Vagina (tissue), 2 donors: ENCODE data around the gene HOXA9. TPM values are rescaled to one million over a fixed set of nuclear protein-coding genes. Genes with fewer than 3 reads are reported as not detected.

Source experiments
- DNase-seq, 2 donors: peaks; one replicate each; pipeline ENCODE4 v3.0.0-alpha.2; 2017; ENCODE audit errors: extremely low spot score in 2 of 2
- H3K27ac ChIP-seq: fragments of 200-600 bp; sonication (generic); one replicate; pipeline ENCODE4 v1.5.1; 2019
- H3K27me3 ChIP-seq: fragments of 200-600 bp; sonication (generic); one replicate; pipeline ENCODE4 v1.5.1; 2019
- H3K36me3 ChIP-seq, 2 donors: fragments of 200-600 bp; sonication (generic); one replicate each; pipeline ENCODE4 v1.5.1; 2017 to 2019
- H3K4me1 ChIP-seq: fragments of 200-600 bp; sonication (generic); one replicate; pipeline ENCODE4 v1.5.1; 2019
- H3K4me3 ChIP-seq, 2 donors: fragments of 200-600 bp; sonication (generic); 1 replicate in 1 of 2; 2 replicates in 1 of 2; pipeline ENCODE4 v1.5.1; 2016 to 2019
- H3K9me3 ChIP-seq: fragments of 200-600 bp; sonication (generic); one replicate; pipeline ENCODE4 v1.5.1; 2019
- CTCF ChIP-seq, 3 experiments: fragments of 450-650 bp in 2 of 3; fragments of 200-600 bp in 1 of 3; sonication (generic) in 1 of 3; IDR thresholded peaks; one replicate each; pipeline ENCODE4 v1.5.1; 2017 to 2019; ENCODE audit warnings: antibody characterized with exemption in 3 of 3, mild to moderate bottlenecking in 2 of 3, moderate library complexity in 2 of 3
- POLR2A ChIP-seq, 2 donors: fragments of 450-650 bp; IDR thresholded peaks; one replicate each; pipeline ENCODE4 v1.6.1; 2017; ENCODE audit warnings: antibody characterized with exemption in 2 of 2, mild to moderate bottlenecking in 2 of 2, moderate library complexity in 2 of 2
- POLR2AphosphoS5 ChIP-seq, 2 donors: sonication (generic); formaldehyde crosslinking; IDR thresholded peaks; one replicate each; pipeline ENCODE4 v1.9.0; 2017; ENCODE audit warnings: antibody characterized with exemption in 2 of 2, mild to moderate bottlenecking in 2 of 2, low read depth in 1 of 2; ENCODE audit not compliant: insufficient read depth in 1 of 2
- intact Hi-C: fragments of 100-400 bp; cut with DNase I; formaldehyde crosslinking; loops from one replicate; pipeline ENCODE4 v1.15.1; 2023
- total RNA-seq: library from RNA; depleted of rRNA; stranded (reverse); fragments of >200 nt; gene quantifications from one replicate; pipeline ENCODE4 v1.2.3, GENCODE V29; 2016

The HOXA9 gene
- total RNA-seq, 1 donor from 2014 or later, result 13.0 TPM

GRCh38 chr7:27144781-27145164, 20.6 kb downstream of the HOXA9 start:
- intact Hi-C loops, result no loop called here
- H3K4me3 ChIP-seq, result no peak overlapping the region
- no peak for DNase-seq
- H3K27ac ChIP-seq, result no peak overlapping the region
- H3K27me3 ChIP-seq, result no peaks in the 10 kb centered on the region
- peaks cover 0 to 11% of the 10 kb centered on the region in 2 donors for H3K36me3 ChIP-seq
- H3K4me1 ChIP-seq, result peaks cover 34% of the 10 kb centered on the region
- TF ChIP-seq CTCF (IDR thresholded peaks at IDR 0.05), result no peak
- TF ChIP-seq POLR2A (IDR thresholded peaks at IDR 0.05), result no peak
- no peak for TF ChIP-seq POLR2AphosphoS5 (IDR thresholded peaks at IDR 0.05; ENCODE audit: insufficient read depth in 1 of 2, low read depth in 1 of 2)
- no peaks in the 10 kb centered on the region for H3K9me3 ChIP-seq

- TF ChIP-seq CTCF (IDR thresholded peaks at IDR 0.05) (peak in 1 of 3 experiments; percentile 31), POLR2AphosphoS5 (IDR thresholded peaks at IDR 0.05; ENCODE audit: insufficient read depth in 1 of 2, low read depth in 1 of 2) (no peak), POLR2A (IDR thresholded peaks at IDR 0.05) (no peak)
- Histone ChIP-seq H3K36me3 (peaks cover 0 to 11% of the 10 kb centered on the region in 2 donors), H3K4me1 (peaks cover 29% of the 10 kb centered on the region), H3K9me3 (no peaks in the 10 kb centered on the region), H3K27me3 (no peaks in the 10 kb centered on the region), H3K27ac (no peak overlapping the region), H3K4me3 (no peak overlapping the region)
- intact Hi-C loops, result no loop called here
- DNase-seq, result peak in 1 of 2 donors; percentile 70
Measured at GRCh38 chr7:27143950-27144780, 21.2 kb downstream of the HOXA9 start.

- no peaks in the 10 kb centered on the region for H3K27me3 ChIP-seq
- intact Hi-C loops, result no loop called here
Measured at GRCh38 chr7:27143023-27143949, 22.1 kb downstream of the HOXA9 start, which contains the start of gene HOXA5. TSS of gene HOXA5 (minus strand) at chr7:27143681. CDS start at chr7:27143607, 74 bp downstream.

GRCh38 chr7:27142580-27143022, 22.7 kb downstream of the HOXA9 start:
- TF ChIP-seq POLR2A (IDR thresholded peaks at IDR 0.05), result no peak
- Histone ChIP-seq H3K9me3 (no peaks in the 10 kb centered on the region), H3K36me3 (peaks cover 0 to 11% of the 10 kb centered on the region in 2 donors), H3K27me3 (no peaks in the 10 kb centered on the region), H3K4me3 (peak overlapping the region; percentile 7 to 41), H3K4me1 (peaks cover 13% of the 10 kb centered on the region), H3K27ac (peak overlapping the region; percentile 34)
- DNase-seq, result peak in 1 of 2 donors; percentile 58
- intact Hi-C loops, result no loop called here

More at GRCh38 chr7:27143023-27143949, 22.1 kb downstream of the HOXA9 start, which contains the start of gene HOXA5:
- H3K9me3 ChIP-seq, result no peaks in the 10 kb centered on the region
- TF ChIP-seq CTCF (IDR thresholded peaks at IDR 0.05) (peak in 2 of 3 experiments; percentile 26 to 37), POLR2AphosphoS5 (IDR thresholded peaks at IDR 0.05; ENCODE audit: insufficient read depth in 1 of 2, low read depth in 1 of 2) (peak; percentile 14 to 55), POLR2A (IDR thresholded peaks at IDR 0.05) (no peak)
- peak within 1 kb of the TSS; percentile 34 for H3K27ac ChIP-seq
- peak in 1 of 2 donors; percentile 88 for DNase-seq
- peak within 1 kb of the TSS; percentile 7 to 41 for H3K4me3 ChIP-seq
- peaks cover 20% of the 10 kb centered on the region for H3K4me1 ChIP-seq
- peaks cover 0 to 11% of the 10 kb centered on the region in 2 donors for H3K36me3 ChIP-seq

GRCh38 chr7:27141923-27142579, 23.3 kb downstream of the HOXA9 start:
- H3K36me3 ChIP-seq, result peaks cover 0 to 11% of the 10 kb centered on the region in 2 donors
- intact Hi-C loops, result no loop called here
- H3K4me3 ChIP-seq, result peak overlapping the region in 1 of 2 donors; percentile 41
- TF ChIP-seq CTCF (IDR thresholded peaks at IDR 0.05) (no peak), POLR2A (IDR thresholded peaks at IDR 0.05) (no peak), POLR2AphosphoS5 (IDR thresholded peaks at IDR 0.05; ENCODE audit: insufficient read depth in 1 of 2, low read depth in 1 of 2) (no peak)
- no peak for DNase-seq
- peaks cover 8% of the 10 kb centered on the region for H3K4me1 ChIP-seq
- no peaks in the 10 kb centered on the region for H3K9me3 ChIP-seq
- no peak overlapping the region for H3K27ac ChIP-seq
- no peaks in the 10 kb centered on the region for H3K27me3 ChIP-seq
